GM19372 (cell line): ENCODE data around the gene SCO1.

Source experiments
- ATAC-seq: cut with Tn5 transposase; IDR thresholded peaks from one replicate; pipeline ENCODE4 v1.9.1; 2021; ENCODE audit warnings: mild to moderate bottlenecking, low read depth, moderate library complexity; ENCODE audit not compliant: unreplicated experiment

Gene SCO1

GRCh38 chr17:10657879-10658278, 39.5 kb downstream of the SCO1 start:
- ATAC-seq = no peak

GRCh38 chr17:10657148-10657547, 40.2 kb downstream of the SCO1 start, which contains the start of gene MYH3:
TSS of gene MYH3 (minus strand) at chr17:10657309. CDS start at chr17:10655064, 2,245 bp downstream.
- ATAC-seq = no peak

- ATAC-seq = no peak
Measured at GRCh38 chr17:10653987-10654386, 43.3 kb downstream of the SCO1 start.

- peak; percentile 67 for ATAC-seq
Measured at GRCh38 chr17:10652984-10653659, 44.2 kb downstream of the SCO1 start.

- ATAC-seq = no peak
Measured at GRCh38 chr17:10651927-10652326, 45.4 kb downstream of the SCO1 start.

GRCh38 chr17:10649602-10650001, 47.7 kb downstream of the SCO1 start:
- no peak for ATAC-seq

GRCh38 chr17:10648956-10649355, 48.4 kb downstream of the SCO1 start:
- ATAC-seq = no peak

- ATAC-seq = no peak
Measured at GRCh38 chr17:10648381-10648780, 49.0 kb downstream of the SCO1 start.

GRCh38 chr17:10646392-10646990, 50.8 kb downstream of the SCO1 start:
- ATAC-seq = no peak

- ATAC-seq = no peak
Measured at GRCh38 chr17:10640475-10640874, 56.9 kb downstream of the SCO1 start.

- ATAC-seq = no peak
Measured at GRCh38 chr17:10638151-10638550, 59.2 kb downstream of the SCO1 start.

- ATAC-seq = no peak
Measured at GRCh38 chr17:10635290-10635689, 62.0 kb downstream of the SCO1 start.

- ATAC-seq = peak; percentile 96
Measured at GRCh38 chr17:10633738-10634379, 63.5 kb downstream of the SCO1 start.

GRCh38 chr17:10631701-10632100, 65.6 kb downstream of the SCO1 start:
- ATAC-seq = no peak

GRCh38 chr17:10631048-10631700, 66.2 kb downstream of the SCO1 start:
- no peak for ATAC-seq

- ATAC-seq = no peak
Measured at GRCh38 chr17:10629706-10630105, 67.6 kb downstream of the SCO1 start.

GRCh38 chr17:10628756-10629155, 68.6 kb downstream of the SCO1 start:
- no peak for ATAC-seq

- no peak for ATAC-seq
Measured at GRCh38 chr17:10626390-10626789, 70.9 kb downstream of the SCO1 start.

GRCh38 chr17:10624969-10625368, 72.4 kb downstream of the SCO1 start:
- ATAC-seq = no peak

GRCh38 chr17:10623737-10624338, 73.5 kb downstream of the SCO1 start:
- ATAC-seq = no peak
